ENCODE results near the gene FOXQ1.

Gene FOXQ1

GRCh38 chr6:1278061-1278720 is 33.7 kb upstream of the FOXQ1 start:
- Histone ChIP-seq H3K27me3 (ENCODE audit: insufficient read depth, low read length) (no peaks in the 10 kb centered on the region), H3K4me1 (ENCODE audit: insufficient read depth, low read length) (no peaks in the 10 kb centered on the region), H3K4me3 (ENCODE audit: low read length) (no peak overlapping the region), H3K27ac (ENCODE audit: low read length) (no peak overlapping the region), H3K9ac (ENCODE audit: low read depth, low read length) (no peak overlapping the region), H3K36me3 (ENCODE audit: insufficient read depth, low read depth, low read length) (no peaks in the 10 kb centered on the region), H3K9me3 (ENCODE audit: insufficient read depth, low read depth, low read length) (peaks cover 2% of the 10 kb centered on the region; the same call in 1 of the 2 replicates)

GRCh38 chr6:1279065-1279464 is 32.8 kb upstream of the FOXQ1 start:
- H3K27ac ChIP-seq (ENCODE audit: low read length): no peak overlapping the region
- no peaks in the 10 kb centered on the region for H3K4me1 ChIP-seq (ENCODE audit: insufficient read depth, low read length)
- no peak overlapping the region for H3K4me3 ChIP-seq (ENCODE audit: low read length)
- no peaks in the 10 kb centered on the region for H3K27me3 ChIP-seq (ENCODE audit: insufficient read depth, low read length)
- H3K9me3 ChIP-seq (ENCODE audit: insufficient read depth, low read depth, low read length): 0 out of 2 replicates have a peak, but pooled peaks cover 2% of the 10 kb centered on the region
- no peak overlapping the region for H3K9ac ChIP-seq (ENCODE audit: low read depth, low read length)
- no peaks in the 10 kb centered on the region for H3K36me3 ChIP-seq (ENCODE audit: insufficient read depth, low read depth, low read length)

GRCh38 chr6:1280666-1281300 is 31.1 kb upstream of the FOXQ1 start:
- H3K27ac ChIP-seq (ENCODE audit: low read length): no peak overlapping the region
- H3K9me3 ChIP-seq (ENCODE audit: insufficient read depth, low read depth, low read length): no peaks in the 10 kb centered on the region
- no peaks in the 10 kb centered on the region for H3K36me3 ChIP-seq (ENCODE audit: insufficient read depth, low read depth, low read length)
- H3K4me3 ChIP-seq (ENCODE audit: low read length): no peak overlapping the region
- no peaks in the 10 kb centered on the region for H3K27me3 ChIP-seq (ENCODE audit: insufficient read depth, low read length)
- no peak overlapping the region for H3K9ac ChIP-seq (ENCODE audit: low read depth, low read length)
- H3K4me1 ChIP-seq (ENCODE audit: insufficient read depth, low read length): no peaks in the 10 kb centered on the region

GRCh38 chr6:1281746-1282145 is 30.2 kb upstream of the FOXQ1 start:
- H3K9ac ChIP-seq (ENCODE audit: low read depth, low read length): no peak overlapping the region
- no peaks in the 10 kb centered on the region for H3K36me3 ChIP-seq (ENCODE audit: insufficient read depth, low read depth, low read length)
- no peak overlapping the region for H3K4me3 ChIP-seq (ENCODE audit: low read length)
- H3K4me1 ChIP-seq (ENCODE audit: insufficient read depth, low read length): no peaks in the 10 kb centered on the region
- H3K27me3 ChIP-seq (ENCODE audit: insufficient read depth, low read length): no peaks in the 10 kb centered on the region
- H3K27ac ChIP-seq (ENCODE audit: low read length): no peak overlapping the region
- no peaks in the 10 kb centered on the region for H3K9me3 ChIP-seq (ENCODE audit: insufficient read depth, low read depth, low read length)

GRCh38 chr6:1283501-1283900 is 28.4 kb upstream of the FOXQ1 start:
- no peaks in the 10 kb centered on the region for H3K27me3 ChIP-seq (ENCODE audit: insufficient read depth, low read length)

GRCh38 chr6:1285556-1285955 is 26.3 kb upstream of the FOXQ1 start:
- Histone ChIP-seq H3K4me1 (ENCODE audit: insufficient read depth, low read length) (no peaks in the 10 kb centered on the region), H3K27me3 (ENCODE audit: insufficient read depth, low read length) (no peaks in the 10 kb centered on the region), H3K9me3 (ENCODE audit: insufficient read depth, low read depth, low read length) (no peaks in the 10 kb centered on the region), H3K36me3 (ENCODE audit: insufficient read depth, low read depth, low read length) (no peaks in the 10 kb centered on the region), H3K9ac (ENCODE audit: low read depth, low read length) (no peak overlapping the region), H3K4me3 (ENCODE audit: low read length) (no peak overlapping the region), H3K27ac (ENCODE audit: low read length) (no peak overlapping the region)

More at GRCh38 chr6:1283501-1283900, 28.4 kb upstream of the FOXQ1 start:
- no peak overlapping the region for H3K27ac ChIP-seq (ENCODE audit: low read length)
- no peaks in the 10 kb centered on the region for H3K4me1 ChIP-seq (ENCODE audit: insufficient read depth, low read length)
- H3K9me3 ChIP-seq (ENCODE audit: insufficient read depth, low read depth, low read length): no peaks in the 10 kb centered on the region
- no peak overlapping the region for H3K9ac ChIP-seq (ENCODE audit: low read depth, low read length)
- H3K36me3 ChIP-seq (ENCODE audit: insufficient read depth, low read depth, low read length): no peaks in the 10 kb centered on the region
- no peak overlapping the region for H3K4me3 ChIP-seq (ENCODE audit: low read length)

- Histone ChIP-seq H3K36me3 (ENCODE audit: insufficient read depth, low read depth, low read length) (no peaks in the 10 kb centered on the region), H3K9ac (ENCODE audit: low read depth, low read length) (no peak overlapping the region), H3K27ac (ENCODE audit: low read length) (no peak overlapping the region), H3K27me3 (ENCODE audit: insufficient read depth, low read length) (no peaks in the 10 kb centered on the region), H3K4me1 (ENCODE audit: insufficient read depth, low read length) (no peaks in the 10 kb centered on the region), H3K9me3 (ENCODE audit: insufficient read depth, low read depth, low read length) (no peaks in the 10 kb centered on the region), H3K4me3 (ENCODE audit: low read length) (no peak overlapping the region)
Observed at GRCh38 chr6:1285956-1286355, 25.9 kb upstream of the FOXQ1 start.

GRCh38 chr6:1287103-1287591 is 24.8 kb upstream of the FOXQ1 start:
- no peak overlapping the region for H3K27ac ChIP-seq (ENCODE audit: low read length)
- no peaks in the 10 kb centered on the region for H3K9me3 ChIP-seq (ENCODE audit: insufficient read depth, low read depth, low read length)
- no peak overlapping the region for H3K4me3 ChIP-seq (ENCODE audit: low read length)
- no peak overlapping the region for H3K9ac ChIP-seq (ENCODE audit: low read depth, low read length)
- H3K4me1 ChIP-seq (ENCODE audit: insufficient read depth, low read length): no peaks in the 10 kb centered on the region
- no peaks in the 10 kb centered on the region for H3K27me3 ChIP-seq (ENCODE audit: insufficient read depth, low read length)
- no peaks in the 10 kb centered on the region for H3K36me3 ChIP-seq (ENCODE audit: insufficient read depth, low read depth, low read length)

- Histone ChIP-seq H3K27me3 (ENCODE audit: insufficient read depth, low read length) (no peaks in the 10 kb centered on the region), H3K4me3 (ENCODE audit: low read length) (no peak overlapping the region), H3K27ac (ENCODE audit: low read length) (no peak overlapping the region), H3K9ac (ENCODE audit: low read depth, low read length) (no peak overlapping the region), H3K9me3 (ENCODE audit: insufficient read depth, low read depth, low read length) (no peaks in the 10 kb centered on the region), H3K4me1 (ENCODE audit: insufficient read depth, low read length) (no peaks in the 10 kb centered on the region), H3K36me3 (ENCODE audit: insufficient read depth, low read depth, low read length) (no peaks in the 10 kb centered on the region)
Observed at GRCh38 chr6:1290086-1290485, 21.8 kb upstream of the FOXQ1 start.

GRCh38 chr6:1290805-1291204 is 21.1 kb upstream of the FOXQ1 start:
- H3K36me3 ChIP-seq (ENCODE audit: insufficient read depth, low read depth, low read length): no peaks in the 10 kb centered on the region
- H3K27ac ChIP-seq (ENCODE audit: low read length): no peak overlapping the region
- H3K4me1 ChIP-seq (ENCODE audit: insufficient read depth, low read length): no peaks in the 10 kb centered on the region
- H3K9ac ChIP-seq (ENCODE audit: low read depth, low read length): no peak overlapping the region
- no peaks in the 10 kb centered on the region for H3K9me3 ChIP-seq (ENCODE audit: insufficient read depth, low read depth, low read length)
- no peak overlapping the region for H3K4me3 ChIP-seq (ENCODE audit: low read length)
- H3K27me3 ChIP-seq (ENCODE audit: insufficient read depth, low read length): no peaks in the 10 kb centered on the region

GRCh38 chr6:1291381-1291780 is 20.5 kb upstream of the FOXQ1 start:
- no peak overlapping the region for H3K27ac ChIP-seq (ENCODE audit: low read length)
- H3K9ac ChIP-seq (ENCODE audit: low read depth, low read length): no peak overlapping the region
- no peaks in the 10 kb centered on the region for H3K4me1 ChIP-seq (ENCODE audit: insufficient read depth, low read length)
- no peaks in the 10 kb centered on the region for H3K27me3 ChIP-seq (ENCODE audit: insufficient read depth, low read length)
- no peaks in the 10 kb centered on the region for H3K36me3 ChIP-seq (ENCODE audit: insufficient read depth, low read depth, low read length)
- H3K9me3 ChIP-seq (ENCODE audit: insufficient read depth, low read depth, low read length): no peaks in the 10 kb centered on the region
- H3K4me3 ChIP-seq (ENCODE audit: low read length): no peak overlapping the region

GRCh38 chr6:1295420-1295819 is 16.5 kb upstream of the FOXQ1 start:
- no peak overlapping the region for H3K27ac ChIP-seq (ENCODE audit: low read length)
- H3K4me1 ChIP-seq (ENCODE audit: insufficient read depth, low read length): no peaks in the 10 kb centered on the region
- H3K36me3 ChIP-seq (ENCODE audit: insufficient read depth, low read depth, low read length): no peaks in the 10 kb centered on the region
- H3K9ac ChIP-seq (ENCODE audit: low read depth, low read length): no peak overlapping the region
- no peak overlapping the region for H3K4me3 ChIP-seq (ENCODE audit: low read length)
- H3K9me3 ChIP-seq (ENCODE audit: insufficient read depth, low read depth, low read length): no peaks in the 10 kb centered on the region
- H3K27me3 ChIP-seq (ENCODE audit: insufficient read depth, low read length): no peaks in the 10 kb centered on the region
